Upper lobe of left lung (tissue), 4 donors: Measurements from ENCODE around the gene LIN52.

ENCODE experiments used
- EP300 ChIP-seq, 4 donors: sonication (generic); formaldehyde crosslinking; IDR thresholded peaks; one replicate each; pipeline ENCODE4 v1.5.1; 2017; ENCODE audit warnings: antibody characterized with exemption in 4 of 4, control low read depth in 2 of 4
- POLR2A ChIP-seq, 4 donors: fragments of 450-650 bp; IDR thresholded peaks; one replicate each; pipeline ENCODE4 v1.5.1; 2016 to 2017; ENCODE audit warnings: antibody characterized with exemption in 4 of 4, mild to moderate bottlenecking in 2 of 4
- POLR2AphosphoS5 ChIP-seq, 2 donors: sonication (generic); formaldehyde crosslinking; IDR thresholded peaks; one replicate each; pipeline ENCODE4 v1.5.1; 2017; ENCODE audit warnings: antibody characterized with exemption in 2 of 2
- TF ChIP-seq, protein P1 (sequence below), 6 experiments: fragments of 450-650 bp in 4 of 6; fragments of 200-600 bp in 2 of 6; sonication (generic) in 2 of 6; IDR thresholded peaks; one replicate each; pipeline ENCODE4 v1.5.1; 2016 to 2019; ENCODE audit warnings: antibody characterized with exemption in 6 of 6

GRCh38 chr14:74077401-74077800, 7.4 kb upstream of the LIN52 start:
- TF ChIP-seq, protein P1, sequence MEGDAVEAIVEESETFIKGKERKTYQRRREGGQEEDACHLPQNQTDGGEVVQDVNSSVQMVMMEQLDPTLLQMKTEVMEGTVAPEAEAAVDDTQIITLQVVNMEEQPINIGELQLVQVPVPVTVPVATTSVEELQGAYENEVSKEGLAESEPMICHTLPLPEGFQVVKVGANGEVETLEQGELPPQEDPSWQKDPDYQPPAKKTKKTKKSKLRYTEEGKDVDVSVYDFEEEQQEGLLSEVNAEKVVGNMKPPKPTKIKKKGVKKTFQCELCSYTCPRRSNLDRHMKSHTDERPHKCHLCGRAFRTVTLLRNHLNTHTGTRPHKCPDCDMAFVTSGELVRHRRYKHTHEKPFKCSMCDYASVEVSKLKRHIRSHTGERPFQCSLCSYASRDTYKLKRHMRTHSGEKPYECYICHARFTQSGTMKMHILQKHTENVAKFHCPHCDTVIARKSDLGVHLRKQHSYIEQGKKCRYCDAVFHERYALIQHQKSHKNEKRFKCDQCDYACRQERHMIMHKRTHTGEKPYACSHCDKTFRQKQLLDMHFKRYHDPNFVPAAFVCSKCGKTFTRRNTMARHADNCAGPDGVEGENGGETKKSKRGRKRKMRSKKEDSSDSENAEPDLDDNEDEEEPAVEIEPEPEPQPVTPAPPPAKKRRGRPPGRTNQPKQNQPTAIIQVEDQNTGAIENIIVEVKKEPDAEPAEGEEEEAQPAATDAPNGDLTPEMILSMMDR (IDR thresholded peaks at IDR 0.05) = no peak
- TF ChIP-seq POLR2A (IDR thresholded peaks at IDR 0.05) = no peak
- TF ChIP-seq EP300 (IDR thresholded peaks at IDR 0.05) = no peak
- TF ChIP-seq POLR2AphosphoS5 (IDR thresholded peaks at IDR 0.05) = no peak
